ENCODE measurements around the gene OR10P1. TPM values are rescaled to one million over a fixed set of nuclear protein-coding genes. Genes with fewer than 3 reads are reported as not detected.

Gene OR10P1
- total RNA-seq, 6 experiments from 2014 or later: not detected

DNA sequence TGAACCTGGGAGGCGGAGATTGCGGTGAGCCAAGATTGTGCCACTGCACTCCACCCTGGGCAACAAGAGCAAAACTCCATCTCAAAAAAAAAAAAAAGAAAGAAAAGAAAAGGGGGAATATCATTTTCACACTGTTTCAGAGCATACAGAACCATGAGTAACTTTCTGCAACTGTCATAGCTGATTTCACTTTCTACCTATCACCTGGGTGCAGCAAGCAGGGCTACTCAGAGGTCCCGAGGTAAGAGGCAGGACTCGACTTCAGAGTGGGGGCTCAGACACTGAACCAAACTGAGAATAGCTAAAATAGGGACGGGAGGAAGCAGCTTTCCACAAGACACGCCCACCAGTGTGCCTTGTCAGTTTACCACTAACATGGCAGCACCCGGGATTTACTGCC, 29.8 kb downstream of the OR10P1 start:
- no peaks in the 10 kb centered on the region for H3K36me3 ChIP-seq
- no peak overlapping the region for H3K27ac ChIP-seq
- no CpG with 5 or more reads among the region's 7 CpGs for WGBS (ENCODE audit: insufficient coverage, low coverage, low lambda C conversion rate, missing lambda C conversion rate)
- no peaks in the 10 kb centered on the region for H3K4me1 ChIP-seq
- intact Hi-C loops (cut with DNase I): no loop called here
- H3K4me3 ChIP-seq: no peak overlapping the region
- ATAC-seq (no peak), DNase-seq (peak in 1 of 3 donors; percentile 28)
- TF ChIP-seq, protein P1, sequence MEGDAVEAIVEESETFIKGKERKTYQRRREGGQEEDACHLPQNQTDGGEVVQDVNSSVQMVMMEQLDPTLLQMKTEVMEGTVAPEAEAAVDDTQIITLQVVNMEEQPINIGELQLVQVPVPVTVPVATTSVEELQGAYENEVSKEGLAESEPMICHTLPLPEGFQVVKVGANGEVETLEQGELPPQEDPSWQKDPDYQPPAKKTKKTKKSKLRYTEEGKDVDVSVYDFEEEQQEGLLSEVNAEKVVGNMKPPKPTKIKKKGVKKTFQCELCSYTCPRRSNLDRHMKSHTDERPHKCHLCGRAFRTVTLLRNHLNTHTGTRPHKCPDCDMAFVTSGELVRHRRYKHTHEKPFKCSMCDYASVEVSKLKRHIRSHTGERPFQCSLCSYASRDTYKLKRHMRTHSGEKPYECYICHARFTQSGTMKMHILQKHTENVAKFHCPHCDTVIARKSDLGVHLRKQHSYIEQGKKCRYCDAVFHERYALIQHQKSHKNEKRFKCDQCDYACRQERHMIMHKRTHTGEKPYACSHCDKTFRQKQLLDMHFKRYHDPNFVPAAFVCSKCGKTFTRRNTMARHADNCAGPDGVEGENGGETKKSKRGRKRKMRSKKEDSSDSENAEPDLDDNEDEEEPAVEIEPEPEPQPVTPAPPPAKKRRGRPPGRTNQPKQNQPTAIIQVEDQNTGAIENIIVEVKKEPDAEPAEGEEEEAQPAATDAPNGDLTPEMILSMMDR (IDR thresholded peaks at IDR 0.05): no peak
- no peak for TF ChIP-seq POLR2A (IDR thresholded peaks at IDR 0.05)
- H3K9me3 ChIP-seq: no peaks in the 10 kb centered on the region
- H3K27me3 ChIP-seq: no peaks in the 10 kb centered on the region

DNA sequence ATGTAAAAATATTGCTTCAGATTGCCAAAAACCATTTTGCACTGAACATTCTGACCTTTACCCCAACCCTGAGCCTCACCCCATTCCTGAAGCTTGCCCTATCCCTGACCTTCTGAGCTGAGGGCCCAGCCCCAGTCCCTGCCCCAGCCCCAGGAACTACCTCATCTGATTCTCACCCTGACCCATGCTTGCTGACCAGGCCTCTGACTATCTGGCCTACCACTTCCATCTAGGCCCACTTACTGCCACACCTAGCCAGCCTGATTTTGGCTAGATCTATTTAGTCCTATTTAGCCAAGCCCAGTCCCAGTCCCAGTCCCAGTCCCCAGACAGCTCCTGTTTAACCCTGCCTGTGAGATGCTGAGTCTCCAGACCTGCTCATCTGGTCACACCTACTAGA, 33.6 kb downstream of the OR10P1 start:
- intact Hi-C loops (cut with DNase I): no loop called here
- DNase-seq (peak in 1 of 3 donors; percentile 26), ATAC-seq (peak in 3 of 4 donors; percentile 18 to 57 (median 34))
- Histone ChIP-seq H3K27ac (no peak overlapping the region), H3K36me3 (no peaks in the 10 kb centered on the region), H3K4me1 (no peaks in the 10 kb centered on the region), H3K9me3 (no peaks in the 10 kb centered on the region), H3K27me3 (no peaks in the 10 kb centered on the region), H3K4me3 (no peak overlapping the region)
- no peak for TF ChIP-seq POLR2A (IDR thresholded peaks at IDR 0.05)
- TF ChIP-seq, protein P1 (IDR thresholded peaks at IDR 0.05): no peak

DNA sequence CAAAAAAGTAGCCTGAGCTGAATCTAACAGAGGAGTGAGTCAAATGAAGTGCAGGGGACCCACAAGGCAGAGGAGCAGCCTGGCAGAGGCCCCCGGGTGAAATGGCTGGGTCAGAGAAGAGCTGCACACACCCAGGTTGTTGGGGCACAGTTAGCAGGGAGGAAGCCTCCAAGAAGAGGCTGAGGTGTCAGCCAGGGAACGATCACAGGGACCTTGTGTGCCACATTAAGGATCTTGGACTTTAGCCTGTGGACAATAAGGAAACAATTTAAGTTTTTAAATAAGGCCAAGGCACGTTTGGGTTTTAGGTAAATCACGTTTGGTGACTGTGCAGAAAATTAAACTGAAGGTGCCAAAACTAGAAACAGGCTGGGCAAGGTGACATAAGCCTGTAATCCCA, 35.1 kb downstream of the OR10P1 start:
- peak in 1 of 3 donors; percentile 31 for DNase-seq
- TF ChIP-seq, protein P1 (IDR thresholded peaks at IDR 0.05): no peak
- TF ChIP-seq POLR2A (IDR thresholded peaks at IDR 0.05): no peak
- Histone ChIP-seq H3K27ac (no peak overlapping the region), H3K36me3 (no peaks in the 10 kb centered on the region), H3K9me3 (no peaks in the 10 kb centered on the region), H3K4me1 (no peaks in the 10 kb centered on the region), H3K27me3 (no peaks in the 10 kb centered on the region), H3K4me3 (no peak overlapping the region)
- WGBS (ENCODE audit: insufficient coverage, low coverage, low lambda C conversion rate, missing lambda C conversion rate): 38% methylated on average over 4 of the region's 4 CpGs
- intact Hi-C loops (cut with DNase I): no loop called here
- ATAC-seq: no peak

DNA sequence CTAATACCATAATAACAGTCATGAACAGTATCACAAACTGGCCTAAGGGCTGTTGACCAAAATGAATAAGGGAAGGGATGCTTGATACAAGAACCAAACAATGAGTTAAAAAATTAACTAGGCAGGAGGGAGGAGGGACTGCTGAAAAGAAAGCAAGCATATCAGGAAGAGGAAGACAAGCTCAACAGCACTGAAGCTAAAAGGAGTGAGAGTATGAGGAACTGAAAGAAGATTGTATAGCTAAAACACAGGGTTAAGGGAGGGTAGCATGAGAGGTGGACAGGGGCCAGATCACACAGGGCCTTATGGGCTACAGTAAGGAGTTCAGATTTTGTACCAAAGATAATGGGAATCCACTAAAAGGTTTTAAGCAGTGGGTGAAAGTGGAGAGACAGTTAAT, 36.9 kb downstream of the OR10P1 start:
- no peaks in the 10 kb centered on the region for H3K4me1 ChIP-seq
- H3K27me3 ChIP-seq: no peaks in the 10 kb centered on the region
- DNase-seq (peak in 1 of 3 donors; percentile 31), ATAC-seq (peak; percentile 42 to 78 (median 58))
- TF ChIP-seq, protein P1 (IDR thresholded peaks at IDR 0.05): no peak
- no peak for TF ChIP-seq POLR2A (IDR thresholded peaks at IDR 0.05)
- H3K27ac ChIP-seq: no peak overlapping the region
- intact Hi-C loops (cut with DNase I): no loop called here
- no peak overlapping the region for H3K4me3 ChIP-seq
- no peaks in the 10 kb centered on the region for H3K9me3 ChIP-seq
- H3K36me3 ChIP-seq: no peaks in the 10 kb centered on the region

DNA sequence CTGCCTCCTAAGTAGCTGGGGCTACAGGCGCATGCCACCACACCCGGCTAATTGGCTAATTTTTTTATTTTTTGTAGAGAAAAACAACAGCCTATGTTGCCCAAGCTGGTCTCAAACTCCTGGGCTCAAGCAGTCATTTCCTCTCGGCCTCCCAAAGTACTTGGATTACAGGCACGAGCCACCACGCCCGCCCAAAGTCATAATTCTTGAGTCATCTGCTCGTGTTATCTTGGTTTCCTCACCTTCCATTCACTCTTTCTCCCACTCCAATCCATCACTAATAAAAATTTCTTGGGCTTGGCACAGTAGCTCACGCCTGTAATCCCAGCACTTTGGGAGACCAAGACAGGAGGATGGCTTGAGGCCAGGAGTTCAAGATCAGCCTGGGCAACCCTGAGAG, 39.0 kb downstream of the OR10P1 start:
- Histone ChIP-seq H3K36me3 (no peaks in the 10 kb centered on the region), H3K27me3 (no peaks in the 10 kb centered on the region), H3K9me3 (no peaks in the 10 kb centered on the region), H3K27ac (no peak overlapping the region), H3K4me3 (no peak overlapping the region), H3K4me1 (no peaks in the 10 kb centered on the region)
- ATAC-seq (peak in 2 of 4 donors; percentile 7 to 17), DNase-seq (peak in 1 of 3 donors; percentile 22)
- 69% methylated on average over 7 of the region's 8 CpGs for WGBS (ENCODE audit: insufficient coverage, low coverage, low lambda C conversion rate, missing lambda C conversion rate)
- intact Hi-C loops (cut with DNase I): no loop called here
- TF ChIP-seq, protein P1 (IDR thresholded peaks at IDR 0.05): no peak
- no peak for TF ChIP-seq POLR2A (IDR thresholded peaks at IDR 0.05)
